ENCODE measurements around the gene CDK7. TPM values are rescaled to one million over a fixed set of nuclear protein-coding genes. Genes with fewer than 3 reads are reported as not detected.

The CDK7 gene
- total and polyA plus RNA-seq, 4 donors = 6.9 to 15.0 (median 7.9) TPM

- H3K4me1 ChIP-seq (ENCODE audit: control insufficient read depth in 4 of 4, insufficient read depth in 4 of 4, low read length in 3 of 4) = peaks cover 2 to 21% (median 16%) of the 10 kb centered on the region in 4 donors
- H3K36me3 ChIP-seq (ENCODE audit: control insufficient read depth in 4 of 4, insufficient read depth in 3 of 4, low read depth in 1 of 4, low read length in 3 of 4) = peaks cover 0 to 11% (median 6%) of the 10 kb centered on the region in 4 donors
- DNase-seq (ENCODE audit: low spot score) = no peak
- no peak overlapping the region for H3K4me3 ChIP-seq (ENCODE audit: low read depth in 1 of 3, low read length in 3 of 3)
- peak overlapping the region in 1 of 2 donors; percentile 12 for H3K27ac ChIP-seq (ENCODE audit: low read depth in 1 of 2, low read length in 2 of 2)
- no peak for TF ChIP-seq MAX (IDR thresholded peaks at IDR 0.05)
- peak; percentile 8 for TF ChIP-seq FOXA2 (IDR thresholded peaks at IDR 0.05)
- H3K9me3 ChIP-seq (ENCODE audit: control insufficient read depth in 4 of 4, low read length in 3 of 4) = no peaks in the 10 kb centered on the region
- H3K9ac ChIP-seq (ENCODE audit: low read depth in 1 of 2, low read length in 2 of 2) = no peak overlapping the region
- WGBS = 57% methylated on average over 2 of the region's 2 CpGs
- H3K27me3 ChIP-seq (ENCODE audit: control insufficient read depth in 4 of 4, insufficient read depth in 4 of 4, low read length in 3 of 4) = no peaks in the 10 kb centered on the region
Observed at GRCh38 chr5:69230181-69230580, 4.5 kb upstream of the CDK7 start.

- no peak overlapping the region for H3K4me3 ChIP-seq (ENCODE audit: low read depth in 1 of 3, low read length in 3 of 3)
- WGBS = 97% methylated on average over 6 of the region's 6 CpGs
- no peaks in the 10 kb centered on the region for H3K27me3 ChIP-seq (ENCODE audit: control insufficient read depth in 4 of 4, insufficient read depth in 4 of 4, low read length in 3 of 4)
- no peak for DNase-seq (ENCODE audit: low spot score)
- H3K9ac ChIP-seq (ENCODE audit: low read depth in 1 of 2, low read length in 2 of 2) = no peak overlapping the region
- peaks cover 5 to 28% (median 23%) of the 10 kb centered on the region in 4 donors for H3K4me1 ChIP-seq (ENCODE audit: control insufficient read depth in 4 of 4, insufficient read depth in 4 of 4, low read length in 3 of 4)
- no peaks in the 10 kb centered on the region for H3K9me3 ChIP-seq (ENCODE audit: control insufficient read depth in 4 of 4, low read length in 3 of 4)
- peaks cover 0 to 11% (median 6%) of the 10 kb centered on the region in 4 donors for H3K36me3 ChIP-seq (ENCODE audit: control insufficient read depth in 4 of 4, insufficient read depth in 3 of 4, low read depth in 1 of 4, low read length in 3 of 4)
- TF ChIP-seq SP1 (IDR thresholded peaks at IDR 0.05) (no peak), RAD21 (IDR thresholded peaks at IDR 0.05) (no peak), FOXA2 (IDR thresholded peaks at IDR 0.05) (no peak), ZBTB33 (IDR thresholded peaks at IDR 0.05) (no peak), NR2F2 (IDR thresholded peaks at IDR 0.05) (no peak), YY1 (IDR thresholded peaks at IDR 0.05) (no peak), HNF4G (IDR thresholded peaks at IDR 0.05) (no peak), CTCF (IDR thresholded peaks at IDR 0.05; ENCODE audit: low read depth, low read length, missing input control) (no peak), ATF3 (IDR thresholded peaks at IDR 0.05) (no peak), GABPA (IDR thresholded peaks at IDR 0.05 in 1 of 2, conservative IDR thresholded peaks at IDR 0.05 in 1 of 2) (no peak), MAX (IDR thresholded peaks at IDR 0.05) (no peak), TAF1 (conservative IDR thresholded peaks at IDR 0.05) (no peak), RXRA (IDR thresholded peaks at IDR 0.05) (no peak), HNF4A (conservative IDR thresholded peaks at IDR 0.05) (no peak), JUND (IDR thresholded peaks at IDR 0.05) (no peak), FOXA1 (IDR thresholded peaks at IDR 0.05) (no peak), REST (IDR thresholded peaks at IDR 0.05) (no peak), EGR1 (IDR thresholded peaks at IDR 0.05; ENCODE audit: low read depth in 2 of 2) (no peak)
- no peak overlapping the region for H3K27ac ChIP-seq (ENCODE audit: low read depth in 1 of 2, low read length in 2 of 2)
Observed at GRCh38 chr5:69231281-69231680, 3.4 kb upstream of the CDK7 start.

Measured in liver (tissue), 9 donors.